Measurements from ENCODE around the gene RANGRF. TPM values are rescaled to one million over a fixed set of nuclear protein-coding genes. Genes with fewer than 3 reads are reported as not detected.

RANGRF gene
- total and polyA plus RNA-seq, 3 donors from 2014 or later: 37.5 to 163 (median 43.0) TPM

DNA sequence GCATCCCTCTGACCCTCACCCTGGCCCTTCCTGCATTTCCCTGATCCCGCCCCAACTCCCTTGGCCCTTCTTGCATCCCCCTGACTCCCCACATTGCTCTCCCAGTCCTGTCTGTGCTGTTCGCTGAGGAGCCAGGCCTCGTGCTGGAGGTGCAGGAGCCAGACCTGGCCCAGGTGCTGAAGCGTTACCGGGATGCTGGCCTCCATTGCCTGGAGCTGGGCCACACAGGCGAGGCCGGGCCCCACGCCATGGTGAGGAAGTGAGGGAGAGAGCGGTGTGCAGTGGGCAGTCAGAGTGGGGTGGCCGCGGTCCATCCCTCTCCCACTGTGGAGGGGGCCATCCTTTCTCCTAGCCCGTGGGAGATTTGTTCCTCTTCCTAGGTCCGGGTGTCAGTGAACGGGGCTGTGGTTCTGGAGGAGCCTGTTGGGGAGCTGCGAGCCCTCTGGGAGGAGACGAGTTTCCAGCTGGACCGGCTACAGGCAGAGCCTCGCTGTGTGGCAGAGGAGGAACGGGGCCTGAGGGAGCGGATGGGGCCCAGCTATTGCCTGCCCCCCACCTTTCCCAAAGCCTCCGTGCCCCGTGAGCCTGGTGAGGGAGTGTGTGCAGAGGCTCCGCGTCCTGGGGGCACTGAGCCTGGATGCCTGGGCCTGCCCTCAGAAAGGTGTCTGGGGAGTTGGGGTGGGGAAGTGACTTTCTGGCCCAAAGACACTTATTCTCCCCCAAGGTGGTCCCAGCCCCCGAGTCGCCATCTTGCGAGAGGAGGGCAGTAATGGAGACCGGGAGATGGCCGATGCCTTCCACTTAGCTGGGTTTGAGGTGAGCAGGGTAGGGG lies 21.6 kb upstream of the RANGRF start:
- Histone ChIP-seq H3K4me3 (no peak overlapping the region), H3K36me3 (ENCODE audit: low read depth, missing control alignments) (no peaks in the 10 kb centered on the region), H3K27me3 (no peaks in the 10 kb centered on the region), H3K27ac (no peak overlapping the region), H3K4me1 (peaks cover 6% of the 10 kb centered on the region), H3K9me3 (no peaks in the 10 kb centered on the region)
- TF ChIP-seq, protein P1, sequence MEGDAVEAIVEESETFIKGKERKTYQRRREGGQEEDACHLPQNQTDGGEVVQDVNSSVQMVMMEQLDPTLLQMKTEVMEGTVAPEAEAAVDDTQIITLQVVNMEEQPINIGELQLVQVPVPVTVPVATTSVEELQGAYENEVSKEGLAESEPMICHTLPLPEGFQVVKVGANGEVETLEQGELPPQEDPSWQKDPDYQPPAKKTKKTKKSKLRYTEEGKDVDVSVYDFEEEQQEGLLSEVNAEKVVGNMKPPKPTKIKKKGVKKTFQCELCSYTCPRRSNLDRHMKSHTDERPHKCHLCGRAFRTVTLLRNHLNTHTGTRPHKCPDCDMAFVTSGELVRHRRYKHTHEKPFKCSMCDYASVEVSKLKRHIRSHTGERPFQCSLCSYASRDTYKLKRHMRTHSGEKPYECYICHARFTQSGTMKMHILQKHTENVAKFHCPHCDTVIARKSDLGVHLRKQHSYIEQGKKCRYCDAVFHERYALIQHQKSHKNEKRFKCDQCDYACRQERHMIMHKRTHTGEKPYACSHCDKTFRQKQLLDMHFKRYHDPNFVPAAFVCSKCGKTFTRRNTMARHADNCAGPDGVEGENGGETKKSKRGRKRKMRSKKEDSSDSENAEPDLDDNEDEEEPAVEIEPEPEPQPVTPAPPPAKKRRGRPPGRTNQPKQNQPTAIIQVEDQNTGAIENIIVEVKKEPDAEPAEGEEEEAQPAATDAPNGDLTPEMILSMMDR (IDR thresholded peaks at IDR 0.05): no peak
- no peak for TF ChIP-seq POLR2A (IDR thresholded peaks at IDR 0.05)
- no peak for DNase-seq
- 84 to 97% methylated on average over 14 to 29 of the region's 29 CpGs for WGBS, 2 donors
- intact Hi-C loops (cut with DNase I; ENCODE audit: low total_unique reads): no loop called here

DNA sequence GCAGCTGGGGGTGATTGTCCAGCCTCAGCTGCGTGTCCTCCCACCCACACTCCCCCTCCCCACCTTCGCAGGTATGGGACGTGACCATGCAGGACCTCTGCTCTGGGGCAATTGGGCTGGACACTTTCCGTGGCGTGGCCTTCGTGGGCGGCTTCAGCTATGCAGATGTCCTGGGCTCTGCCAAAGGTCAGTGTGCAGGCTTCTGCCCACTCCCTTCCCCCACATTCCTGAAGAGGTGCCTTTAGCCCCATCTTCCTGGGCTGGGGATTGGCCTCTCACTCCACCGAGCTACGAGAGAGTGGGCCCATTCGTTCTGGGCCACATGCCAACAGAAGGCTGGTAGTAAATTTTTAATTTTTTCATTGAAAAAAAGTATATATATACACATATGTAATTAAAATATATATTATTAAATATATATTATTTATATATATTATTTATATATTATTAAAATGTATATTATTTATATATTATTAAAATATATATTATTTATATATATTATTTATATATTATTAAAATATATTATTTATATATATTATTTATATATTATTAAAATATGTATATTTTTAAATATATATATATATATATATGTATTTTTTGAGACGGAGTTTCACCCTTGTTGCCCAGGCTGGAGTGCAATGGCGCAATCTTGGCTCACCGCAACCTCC lies 20.9 kb upstream of the RANGRF start:
- H3K9me3 ChIP-seq: no peaks in the 10 kb centered on the region
- peaks cover 6% of the 10 kb centered on the region for H3K4me1 ChIP-seq
- H3K27me3 ChIP-seq: no peaks in the 10 kb centered on the region
- no peak for DNase-seq
- no peak overlapping the region for H3K27ac ChIP-seq
- TF ChIP-seq, protein P1 (IDR thresholded peaks at IDR 0.05): no peak
- no peak for TF ChIP-seq POLR2A (IDR thresholded peaks at IDR 0.05)
- WGBS, 2 donors: 90 to 93% methylated on average over 6 to 13 of the region's 13 CpGs
- H3K36me3 ChIP-seq (ENCODE audit: low read depth, missing control alignments): no peaks in the 10 kb centered on the region
- intact Hi-C loops (cut with DNase I; ENCODE audit: low total_unique reads): no loop called here
- no peak overlapping the region for H3K4me3 ChIP-seq

DNA sequence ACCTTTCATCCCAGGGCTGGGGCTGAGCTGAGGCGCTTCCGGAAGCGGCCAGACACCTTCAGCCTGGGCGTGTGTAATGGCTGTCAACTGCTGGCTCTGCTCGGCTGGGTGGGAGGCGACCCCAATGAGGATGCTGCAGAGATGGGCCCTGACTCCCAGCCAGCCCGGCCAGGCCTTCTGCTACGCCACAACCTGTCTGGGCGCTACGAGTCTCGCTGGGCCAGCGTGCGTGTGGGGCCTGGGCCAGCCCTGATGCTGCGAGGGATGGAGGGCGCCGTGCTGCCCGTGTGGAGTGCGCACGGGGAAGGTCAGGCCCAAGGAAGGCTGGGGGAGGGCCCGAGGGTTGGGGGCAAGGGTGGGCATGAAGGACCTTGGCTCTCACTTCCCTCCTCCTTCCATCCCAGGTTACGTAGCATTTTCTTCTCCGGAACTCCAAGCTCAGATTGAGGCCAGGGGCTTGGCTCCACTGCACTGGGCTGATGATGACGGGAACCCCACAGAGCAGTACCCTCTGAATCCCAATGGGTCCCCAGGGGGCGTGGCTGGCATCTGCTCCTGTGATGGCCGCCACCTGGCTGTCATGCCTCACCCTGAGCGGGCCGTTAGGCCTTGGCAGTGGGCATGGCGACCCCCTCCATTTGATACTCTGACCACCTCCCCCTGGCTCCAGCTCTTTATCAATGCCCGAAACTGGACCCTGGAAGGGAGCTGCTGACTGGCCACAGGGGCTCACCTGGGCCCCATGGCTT lies 19.7 kb upstream of the RANGRF start:
- Histone ChIP-seq H3K4me1 (peaks cover 6% of the 10 kb centered on the region), H3K4me3 (no peak overlapping the region), H3K27ac (no peak overlapping the region), H3K9me3 (no peaks in the 10 kb centered on the region), H3K27me3 (no peaks in the 10 kb centered on the region), H3K36me3 (ENCODE audit: low read depth, missing control alignments) (no peaks in the 10 kb centered on the region)
- intact Hi-C loops (cut with DNase I; ENCODE audit: low total_unique reads): no loop called here
- TF ChIP-seq, protein P1 (IDR thresholded peaks at IDR 0.05): no peak
- no peak for TF ChIP-seq POLR2A (IDR thresholded peaks at IDR 0.05)
- WGBS, 2 donors: 90 to 91% methylated on average over 27 to 29 of the region's 29 CpGs
- DNase-seq: no peak

DNA sequence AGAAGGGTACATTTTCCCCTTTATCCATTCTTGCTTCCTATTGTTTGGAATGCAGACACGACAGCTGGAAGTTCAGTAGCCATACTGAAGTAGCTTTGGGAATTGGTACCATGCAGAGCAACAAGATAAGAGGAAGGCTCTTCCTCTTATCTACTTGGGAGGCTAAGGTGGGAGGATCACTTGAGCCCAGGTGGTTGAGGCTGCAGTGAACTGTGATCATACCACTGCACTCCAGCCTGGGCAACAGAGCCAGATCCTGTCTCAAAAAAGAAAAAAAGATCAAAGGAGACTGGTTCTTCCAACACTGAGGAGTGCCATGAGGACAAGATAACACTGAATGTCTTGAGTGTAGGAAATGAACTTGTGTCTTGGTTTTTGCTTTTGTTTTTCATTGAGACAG lies 16.0 kb upstream of the RANGRF start:
- Histone ChIP-seq H3K4me3 (no peak overlapping the region), H3K27me3 (no peaks in the 10 kb centered on the region), H3K9me3 (no peaks in the 10 kb centered on the region), H3K27ac (no peak overlapping the region), H3K4me1 (peaks cover 6% of the 10 kb centered on the region), H3K36me3 (ENCODE audit: low read depth, missing control alignments) (no peaks in the 10 kb centered on the region)
- TF ChIP-seq, protein P1 (IDR thresholded peaks at IDR 0.05): no peak
- TF ChIP-seq POLR2A (IDR thresholded peaks at IDR 0.05): no peak
- 50 to 63% methylated on average over 1 of the region's 1 CpG for WGBS, 2 donors
- intact Hi-C loops (cut with DNase I; ENCODE audit: low total_unique reads): no loop called here
- no peak for DNase-seq
